GM18526 (cell line): ENCODE data around the gene FOXS1.

ENCODE experiments used
- POLR2A ChIP-seq: IDR thresholded peaks from 3 replicates; pipeline ENCODE4 v1.6.1; 2011; ENCODE audit not compliant: insufficient read length; ENCODE audit errors: extremely low read depth

FOXS1 gene

GRCh38 chr20:31823360-31824124, 21.9 kb downstream of the FOXS1 start:
- TF ChIP-seq POLR2A: no peak

- no peak for TF ChIP-seq POLR2A
Measured at GRCh38 chr20:31822421-31823330, 22.7 kb downstream of the FOXS1 start.

DNA sequence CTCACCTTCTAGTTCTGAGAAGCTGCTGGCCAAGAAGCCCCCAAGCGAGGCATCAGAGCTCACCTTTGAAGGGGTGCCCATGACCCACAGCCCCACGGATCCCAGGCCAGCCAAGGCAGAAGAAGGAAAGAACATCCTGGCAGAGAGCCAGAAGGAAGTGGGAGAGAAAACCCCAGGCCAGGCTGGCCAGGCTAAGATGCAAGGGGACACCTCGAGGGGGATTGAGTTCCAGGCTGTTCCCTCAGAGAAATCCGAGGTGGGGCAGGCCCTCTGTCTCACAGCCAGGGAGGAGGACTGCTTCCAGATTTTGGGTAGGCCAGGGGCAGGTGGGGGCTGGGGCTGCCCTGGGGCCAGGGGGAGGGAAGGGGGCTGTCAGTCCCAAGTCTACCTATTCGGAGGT, 24.0 kb downstream of the FOXS1 start:
- no peak for TF ChIP-seq POLR2A

DNA sequence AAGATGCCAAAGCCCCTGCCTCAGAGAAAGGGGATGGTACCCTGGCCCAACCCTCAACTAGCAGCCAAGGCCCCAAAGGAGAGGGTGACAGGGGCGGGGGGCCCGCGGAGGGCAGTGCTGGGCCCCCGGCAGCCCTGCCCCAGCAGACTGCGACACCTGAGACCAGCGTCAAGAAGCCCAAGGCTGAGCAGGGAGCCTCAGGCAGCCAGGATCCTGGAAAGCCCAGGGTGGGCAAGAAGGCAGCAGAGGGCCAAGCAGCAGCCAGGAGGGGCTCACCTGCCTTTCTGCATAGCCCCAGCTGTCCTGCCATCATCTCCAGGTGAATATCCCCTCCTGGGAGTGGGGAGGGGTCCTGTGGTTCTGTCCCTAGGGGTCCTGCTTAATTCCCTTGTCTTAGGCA, 25.2 kb downstream of the FOXS1 start:
- no peak for TF ChIP-seq POLR2A

- no peak for TF ChIP-seq POLR2A
Measured at GRCh38 chr20:31819083-31819784, 26.2 kb downstream of the FOXS1 start, which contains the start of gene MYLK2. Gene MYLK2, plus strand, starts transcription at chr20:31819356. Its CDS starts 225 bp downstream, at chr20:31819581.

DNA sequence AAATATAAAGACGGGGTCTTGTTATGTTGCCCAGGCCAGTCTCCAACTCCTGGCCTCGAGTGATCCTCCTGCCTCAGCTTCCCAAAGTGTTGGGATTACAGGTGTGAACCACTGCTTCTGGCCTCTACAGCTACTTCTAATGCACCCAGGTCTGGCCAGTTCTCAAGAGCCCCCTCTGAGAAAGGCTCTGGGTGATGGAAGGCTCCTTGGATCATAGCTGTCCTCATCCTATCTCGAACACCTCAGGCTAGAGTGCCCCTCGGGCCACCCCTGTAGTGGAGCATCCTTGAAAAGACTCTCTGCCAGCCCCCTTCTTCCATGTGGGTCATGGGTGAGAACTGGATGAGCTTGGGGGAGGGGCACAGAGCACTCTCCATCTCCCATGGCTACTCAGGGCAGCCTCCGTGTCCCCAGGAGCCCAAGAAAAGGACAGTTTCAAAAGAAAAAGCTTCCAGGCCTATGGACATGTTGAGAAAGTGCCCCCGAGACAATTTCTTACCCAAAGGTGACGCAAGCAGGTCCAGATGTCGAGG, 27.0 kb downstream of the FOXS1 start:
- no peak for TF ChIP-seq POLR2A

GRCh38 chr20:31817461-31817860, 27.9 kb downstream of the FOXS1 start:
- TF ChIP-seq POLR2A: no peak

DNA sequence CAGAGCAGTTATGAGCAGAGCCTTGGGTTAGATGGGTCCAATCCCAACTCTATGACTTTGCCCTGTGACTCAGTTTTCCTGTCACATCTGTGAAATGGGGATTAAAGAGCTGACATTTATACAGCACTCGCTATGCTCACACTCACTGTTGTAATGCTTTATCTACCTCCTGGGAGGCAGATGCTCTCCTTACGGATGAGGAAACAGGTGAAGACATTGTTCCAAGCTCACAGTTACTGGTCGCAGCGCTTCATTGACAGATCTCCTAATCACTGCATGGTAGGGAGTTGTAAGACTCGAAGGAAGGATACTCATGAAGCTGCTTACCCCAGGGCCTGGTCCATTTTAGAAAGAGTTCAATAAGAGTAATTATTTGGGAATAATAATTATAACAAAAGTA, 29.2 kb downstream of the FOXS1 start:
- TF ChIP-seq POLR2A: no peak

GRCh38 chr20:31815408-31816188, 29.8 kb downstream of the FOXS1 start:
- TF ChIP-seq POLR2A: no peak

DNA sequence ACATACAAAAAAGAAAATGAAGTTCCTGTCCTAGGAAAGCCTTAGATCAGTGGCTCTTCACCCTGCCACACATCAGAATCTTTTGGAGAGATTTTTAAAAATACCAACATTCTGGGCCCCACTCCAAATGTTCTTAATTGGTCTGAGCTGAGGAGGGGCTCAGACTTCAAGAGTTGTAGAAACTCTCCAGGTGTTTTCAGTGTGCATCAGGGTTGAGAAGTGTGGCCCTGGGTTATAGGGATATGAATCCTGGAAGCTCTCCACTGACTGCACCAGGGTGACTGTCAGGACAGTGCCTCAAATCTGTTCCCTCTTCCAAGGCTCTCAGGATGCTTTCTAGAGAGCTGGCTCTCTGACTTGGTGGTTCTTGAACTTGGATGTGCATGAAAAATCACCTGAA, 31.8 kb downstream of the FOXS1 start:
- TF ChIP-seq POLR2A: no peak

DNA sequence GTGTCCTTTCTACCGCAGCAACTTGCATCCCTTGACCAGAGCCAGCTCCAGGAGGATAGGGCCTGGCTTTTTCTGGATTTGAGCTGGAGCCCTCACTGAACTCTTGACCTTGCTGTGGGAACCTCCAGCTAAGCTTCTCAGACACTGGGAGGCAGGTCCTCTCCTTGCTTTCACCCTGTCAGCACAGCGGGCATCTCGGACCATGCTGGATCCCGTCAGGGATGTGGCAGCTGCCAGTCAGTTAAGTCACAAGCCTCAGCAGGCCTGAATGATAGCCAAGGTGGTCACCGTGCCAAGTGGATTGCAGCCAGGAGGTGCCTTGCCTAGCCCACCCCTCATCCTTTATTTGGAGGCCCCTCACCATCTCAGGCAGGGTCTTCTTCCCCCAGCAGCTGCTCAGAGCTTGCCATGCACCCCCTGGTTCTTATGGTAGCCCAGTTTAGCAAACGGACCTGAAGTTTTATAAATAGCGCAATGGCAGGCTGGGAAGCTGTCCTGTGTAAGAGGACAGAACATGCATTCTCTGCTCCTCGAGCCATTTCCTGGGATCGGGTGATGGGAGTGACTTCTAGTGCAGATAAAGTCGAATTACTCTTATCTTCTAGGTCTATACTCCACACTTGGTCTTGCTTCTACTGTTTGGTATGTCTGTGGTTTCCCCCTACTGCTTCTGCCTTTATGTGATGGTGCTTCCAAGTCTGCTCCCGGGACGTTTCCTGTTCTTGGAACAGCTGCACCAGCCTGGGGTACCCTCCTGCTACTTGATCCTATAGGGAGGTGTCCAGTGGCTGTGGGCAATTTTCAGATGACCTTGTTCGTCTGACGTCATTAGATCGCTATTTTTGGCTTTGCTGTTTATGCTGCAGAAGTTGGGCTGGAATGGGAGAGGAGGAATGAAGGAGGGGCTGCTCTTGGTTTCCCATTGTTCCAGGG, 33.3 kb downstream of the FOXS1 start:
- no peak for TF ChIP-seq POLR2A

GRCh38 chr20:31811198-31811597, 34.2 kb downstream of the FOXS1 start:
- no peak for TF ChIP-seq POLR2A

DNA sequence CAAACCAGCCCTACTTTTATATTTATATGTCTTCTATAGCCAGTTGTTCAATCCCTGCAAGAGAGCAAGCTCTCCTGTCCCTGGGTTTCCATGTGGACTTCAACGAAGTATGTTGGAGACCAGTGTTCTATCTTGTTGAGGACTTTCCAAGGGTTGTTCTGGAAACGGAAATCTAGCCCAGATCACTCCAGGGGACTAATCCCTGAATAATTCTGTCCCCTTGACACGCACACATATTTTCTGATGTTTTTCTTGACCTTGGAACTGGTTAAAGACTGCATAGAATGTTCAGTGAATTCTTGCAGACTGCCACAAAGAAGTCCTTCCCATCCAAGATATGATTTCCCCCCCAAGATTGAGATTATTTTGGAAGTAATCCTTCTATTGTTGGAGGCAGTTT, 35.7 kb downstream of the FOXS1 start:
- TF ChIP-seq POLR2A: no peak
